Esophagus squamous epithelium (tissue), 4 donors: ENCODE measurements around the gene LHX1.

Source experiments
- CTCF ChIP-seq, 6 experiments: fragments of 450-650 bp in 4 of 6; fragments of 200-600 bp in 2 of 6; sonication (generic) in 2 of 6; IDR thresholded peaks; one replicate each; pipeline ENCODE4 v1.5.1; 2016 to 2019; ENCODE audit warnings: antibody characterized with exemption in 6 of 6, mild to moderate bottlenecking in 4 of 6, moderate library complexity in 4 of 6
- POLR2A ChIP-seq, 4 donors: fragments of 450-650 bp; IDR thresholded peaks; one replicate each; pipeline ENCODE4 v1.6.1; 2017; ENCODE audit warnings: antibody characterized with exemption in 4 of 4, mild to moderate bottlenecking in 4 of 4, moderate library complexity in 3 of 4

DNA sequence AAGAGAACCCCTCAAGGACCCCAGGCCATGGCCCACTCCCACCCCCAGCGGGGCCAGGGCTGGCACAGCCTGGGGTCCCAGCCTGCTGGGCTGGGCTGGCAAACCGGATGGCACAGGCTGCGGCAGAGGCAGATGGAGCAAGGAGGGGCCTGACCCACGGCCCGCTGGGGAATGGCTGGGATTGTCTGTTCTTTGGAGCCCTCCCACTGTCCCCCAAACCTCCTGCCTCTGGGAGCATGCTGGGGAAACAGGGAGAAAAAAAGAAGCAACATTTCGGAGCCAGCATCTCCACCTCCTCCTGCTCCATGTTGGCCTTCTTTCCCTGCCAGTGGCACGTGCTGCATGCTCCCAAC lies 37.1 kb upstream of the LHX1 start:
- TF ChIP-seq CTCF (IDR thresholded peaks at IDR 0.05) (no peak), POLR2A (IDR thresholded peaks at IDR 0.05) (no peak)
